Astrocyte (in vitro differentiated cells and primary cell): ENCODE data around the gene TMPRSS12. TPM values are rescaled to one million over a fixed set of nuclear protein-coding genes. Genes with fewer than 3 reads are reported as not detected.

Experiments
- DNase-seq: peaks from one replicate; pipeline ENCODE4 v3.0.0-alpha.2; 2010; ENCODE audit warnings: low read depth
- FAIRE-seq: peaks from 2 replicates; lab custom pipeline; 2011; peaks lifted over from hg19 to GRCh38; lab: Jason Lieb, UNC
- H2AFZ ChIP-seq: 2 replicates; pipeline ENCODE4 v1.6.0; 2012; ENCODE audit warnings: low read depth, low read length, inconsistent platforms
- H3K27ac ChIP-seq: 2 replicates; pipeline ENCODE4 v1.5.1; 2011; ENCODE audit warnings: low read depth, low read length, inconsistent platforms
- H3K27me3 ChIP-seq: 2 replicates; pipeline ENCODE4 v1.6.0; 2011; ENCODE audit warnings: low read length, inconsistent platforms; ENCODE audit not compliant: insufficient read depth
- H3K36me3 ChIP-seq: 2 replicates; pipeline ENCODE4 v1.5.1; 2011; ENCODE audit warnings: low read length, inconsistent platforms; ENCODE audit not compliant: insufficient read depth
- H3K4me1 ChIP-seq: 2 replicates; pipeline ENCODE4 v1.5.1; 2011; ENCODE audit warnings: low read length, inconsistent platforms; ENCODE audit not compliant: insufficient read depth
- H3K4me2 ChIP-seq: 2 replicates; pipeline ENCODE4 v1.6.0; 2012; ENCODE audit warnings: low read length, inconsistent platforms
- H3K4me3 ChIP-seq: 2 replicates; pipeline ENCODE4 v1.5.1; 2011; ENCODE audit warnings: low read depth, mild to moderate bottlenecking, low read length, inconsistent platforms; ENCODE audit not compliant: insufficient read depth
- H3K79me2 ChIP-seq: 2 replicates; pipeline ENCODE4 v1.6.0; 2012; ENCODE audit warnings: mild to moderate bottlenecking, low read length, inconsistent platforms; ENCODE audit not compliant: insufficient read depth
- H3K9ac ChIP-seq: 2 replicates; pipeline ENCODE4 v1.6.0; 2012; ENCODE audit warnings: mild to moderate bottlenecking, low read length, inconsistent platforms
- H3K9me3 ChIP-seq: 2 replicates; pipeline ENCODE4 v1.5.1; 2012; ENCODE audit warnings: low read depth, mild to moderate bottlenecking, low read length, inconsistent platforms; ENCODE audit not compliant: insufficient read depth
- H4K20me1 ChIP-seq: 2 replicates; pipeline ENCODE4 v1.6.0; 2012; ENCODE audit warnings: low read length, inconsistent platforms; ENCODE audit not compliant: insufficient read depth
- H3K27ac Mint-ChIP-seq: one replicate; pipeline ENCODE4 v1.8.0; 2021; ENCODE audit warnings: mild to moderate bottlenecking, mixed read lengths; ENCODE audit not compliant: unreplicated experiment
- H3K27me3 Mint-ChIP-seq: one replicate; pipeline ENCODE4 v1.8.0; 2021; ENCODE audit warnings: low read depth, mixed read lengths; ENCODE audit not compliant: unreplicated experiment
- H3K36me3 Mint-ChIP-seq: one replicate; pipeline ENCODE4 v1.8.0; 2021; ENCODE audit warnings: low read depth, mixed read lengths; ENCODE audit not compliant: unreplicated experiment
- H3K4me1 Mint-ChIP-seq: one replicate; pipeline ENCODE4 v1.8.0; 2021; ENCODE audit warnings: low read depth, mixed read lengths; ENCODE audit not compliant: unreplicated experiment
- H3K4me3 Mint-ChIP-seq: one replicate; pipeline ENCODE4 v1.8.0; 2021; ENCODE audit warnings: mild to moderate bottlenecking, moderate library complexity, mixed read lengths; ENCODE audit not compliant: unreplicated experiment
- H3K9me3 Mint-ChIP-seq: one replicate; pipeline ENCODE4 v1.8.0; 2021; ENCODE audit warnings: mild to moderate bottlenecking, mixed read lengths; ENCODE audit not compliant: unreplicated experiment
- CTCF ChIP-seq: IDR thresholded peaks from 2 replicates; pipeline ENCODE4 v1.5.1; 2011; ENCODE audit warnings: low read depth, mild to moderate bottlenecking, inconsistent platforms, low read length, moderate library complexity; ENCODE audit not compliant: insufficient read depth
- EZH2 ChIP-seq: IDR thresholded peaks from 2 replicates; pipeline ENCODE4 v1.6.1; 2012; ENCODE audit warnings: mild to moderate bottlenecking, low read length, inconsistent platforms; ENCODE audit not compliant: insufficient read depth
- total RNA-seq: library from RNA; stranded (reverse); gene quantifications from 2 replicates; pipeline ENCODE4 v1.2.1, GENCODE V29; 2021

TMPRSS12 gene
- total RNA-seq, 1 donor from 2014 or later: not detected

- H3K27me3 Mint-ChIP-seq: no peaks in the 10 kb centered on the region
- no peaks in the 10 kb centered on the region for H3K36me3 Mint-ChIP-seq
- H3K4me2 ChIP-seq: no peak overlapping the region
- peaks cover 3% of the 10 kb centered on the region for H3K9me3 Mint-ChIP-seq
- no peaks in the 10 kb centered on the region for H3K9me3 ChIP-seq
- H3K79me2 ChIP-seq: no peaks in the 10 kb centered on the region
- H3K4me3 ChIP-seq: no peak overlapping the region
- no peaks in the 10 kb centered on the region for H3K36me3 ChIP-seq
- no peak overlapping the region for H3K9ac ChIP-seq
- no peak overlapping the region for H3K4me3 Mint-ChIP-seq
- no peaks in the 10 kb centered on the region for H3K4me1 ChIP-seq
- DNase-seq: no peak
- no peaks in the 10 kb centered on the region for H3K27me3 ChIP-seq
- TF ChIP-seq EZH2 (no peak), CTCF (no peak)
- FAIRE-seq: no peak
- no peak overlapping the region for H2AFZ ChIP-seq
- H3K27ac ChIP-seq: no peak overlapping the region
- no peaks in the 10 kb centered on the region for H4K20me1 ChIP-seq
- peaks cover 3% of the 10 kb centered on the region for H3K4me1 Mint-ChIP-seq
- H3K27ac Mint-ChIP-seq: no peak overlapping the region
Measured at GRCh38 chr12:50859621-50860310, 17.0 kb downstream of the TMPRSS12 start.

GRCh38 chr12:50862316-50862715, 19.6 kb downstream of the TMPRSS12 start:
- no peak overlapping the region for H2AFZ ChIP-seq
- no peak overlapping the region for H3K27ac ChIP-seq

More at GRCh38 chr12:50862316-50862715, 19.6 kb downstream of the TMPRSS12 start:
- no peaks in the 10 kb centered on the region for H3K36me3 Mint-ChIP-seq
- H3K27me3 Mint-ChIP-seq: no peaks in the 10 kb centered on the region
- TF ChIP-seq EZH2: no peak
- TF ChIP-seq CTCF: no peak
- Histone ChIP-seq H3K9ac (no peak overlapping the region), H4K20me1 (no peaks in the 10 kb centered on the region), H3K4me3 (no peak overlapping the region), H3K36me3 (no peaks in the 10 kb centered on the region), H3K9me3 (peaks cover 3% of the 10 kb centered on the region), H3K4me2 (no peak overlapping the region), H3K27me3 (no peaks in the 10 kb centered on the region), H3K79me2 (no peaks in the 10 kb centered on the region), H3K4me1 (no peaks in the 10 kb centered on the region)
- H3K4me3 Mint-ChIP-seq: no peak overlapping the region
- H3K9me3 Mint-ChIP-seq: peaks cover 5% of the 10 kb centered on the region
- FAIRE-seq (no peak), DNase-seq (peak; percentile 55)
- peaks cover 3% of the 10 kb centered on the region for H3K4me1 Mint-ChIP-seq
- no peak overlapping the region for H3K27ac Mint-ChIP-seq
